VCaP (cell line): ENCODE measurements around the gene VSIG1.

Experiments
- H3K27ac ChIP-seq: fragments of 450-650 bp; 2 replicates; pipeline ENCODE4 v1.5.1; 2017
- CTCF ChIP-seq: fragments of 450-650 bp; conservative IDR thresholded peaks from 2 replicates; pipeline ENCODE4 v1.5.1; 2017; ENCODE audit warnings: mild to moderate bottlenecking, moderate library complexity

Gene VSIG1

GRCh38 chrX:108121291-108121690, 76.4 kb downstream of the VSIG1 start:
- no peak overlapping the region for H3K27ac ChIP-seq

GRCh38 chrX:108122748-108123147, 77.9 kb downstream of the VSIG1 start:
- H3K27ac ChIP-seq, result no peak overlapping the region
- TF ChIP-seq CTCF, result no peak

More at GRCh38 chrX:108121291-108121690, 76.4 kb downstream of the VSIG1 start:
- no peak for TF ChIP-seq CTCF

GRCh38 chrX:108123591-108124366, 78.9 kb downstream of the VSIG1 start:
- no peak overlapping the region for H3K27ac ChIP-seq
- TF ChIP-seq CTCF, result no peak

- no peak for TF ChIP-seq CTCF
Observed at GRCh38 chrX:108126661-108127060, 81.8 kb downstream of the VSIG1 start.

GRCh38 chrX:108127152-108127551, 82.3 kb downstream of the VSIG1 start:
- no peak for TF ChIP-seq CTCF
- no peak overlapping the region for H3K27ac ChIP-seq

More at GRCh38 chrX:108126661-108127060, 81.8 kb downstream of the VSIG1 start:
- no peak overlapping the region for H3K27ac ChIP-seq
